ENCODE measurements around the gene PTGDS. TPM values are rescaled to one million over a fixed set of nuclear protein-coding genes. Genes with fewer than 3 reads are reported as not detected.

The PTGDS gene
- total RNA-seq, 2 experiments from 2014 or later, result 22.1 to 24.0 TPM

- no peak for DNase-seq
- Mint-ChIP-seq H3K36me3 (ENCODE audit: low read depth) (no peaks in the 10 kb centered on the region), H3K4me1 (peaks cover 49% of the 10 kb centered on the region), H3K27me3 (peaks cover 3% of the 10 kb centered on the region), H3K9me3 (no peaks in the 10 kb centered on the region), H3K27ac (peak overlapping the region; percentile 31), H3K4me3 (no peak overlapping the region)
- ChIA-PET CTCF (interaction anchor here (1.3 to 1.9 kb wide), 2 partner anchors 66 to 72 kb away, joined by 3 to 4 read pairs; no protein-coding TSS in a partner anchor), POLR2A (no interaction called here)
Observed at GRCh38 chr9:136963341-136963740, 14.0 kb upstream of the PTGDS start.

- Mint-ChIP-seq H3K9me3 (no peaks in the 10 kb centered on the region), H3K27ac (no peak overlapping the region), H3K4me1 (peaks cover 48% of the 10 kb centered on the region), H3K27me3 (peaks cover 3% of the 10 kb centered on the region), H3K4me3 (no peak overlapping the region), H3K36me3 (ENCODE audit: low read depth) (no peaks in the 10 kb centered on the region)
- no peak for DNase-seq
- CTCF ChIA-PET, result interaction anchor here (1.3 to 1.9 kb wide), 2 partner anchors 65 to 72 kb away, joined by 3 to 4 read pairs; no protein-coding TSS in a partner anchor
- POLR2A ChIA-PET, result no interaction called here
Observed at GRCh38 chr9:136963751-136964150, 13.6 kb upstream of the PTGDS start.

GRCh38 chr9:136964171-136964689 lies 13.1 kb upstream of the PTGDS start:
- Mint-ChIP-seq H3K27ac (peak overlapping the region; percentile 78), H3K9me3 (no peaks in the 10 kb centered on the region), H3K4me1 (peaks cover 44% of the 10 kb centered on the region), H3K36me3 (ENCODE audit: low read depth) (no peaks in the 10 kb centered on the region), H3K27me3 (peaks cover 3% of the 10 kb centered on the region), H3K4me3 (no peak overlapping the region)
- POLR2A ChIA-PET, result no interaction called here
- CTCF ChIA-PET, result interaction anchor here (0.6 to 1.9 kb wide), 4 partner anchors 11 to 82 kb away, joined by 3 to 4 read pairs (median 4); no protein-coding TSS in a partner anchor
- DNase-seq, result no peak

- Mint-ChIP-seq H3K27ac (peak overlapping the region; percentile 78), H3K36me3 (ENCODE audit: low read depth) (no peaks in the 10 kb centered on the region), H3K4me1 (peaks cover 43% of the 10 kb centered on the region), H3K4me3 (no peak overlapping the region), H3K9me3 (no peaks in the 10 kb centered on the region), H3K27me3 (peaks cover 3% of the 10 kb centered on the region)
- ChIA-PET CTCF (interaction anchor here (0.9 to 1.9 kb wide), 5 partner anchors 10 to 83 kb away, joined by 3 to 5 read pairs (median 4); no protein-coding TSS in a partner anchor), POLR2A (no interaction called here)
- DNase-seq, result no peak
Observed at GRCh38 chr9:136964833-136965422, 12.4 kb upstream of the PTGDS start.

GRCh38 chr9:136965771-136966484 lies 11.4 kb upstream of the PTGDS start:
- H3K9me3 Mint-ChIP-seq, result no peaks in the 10 kb centered on the region
- DNase-seq, result peak; percentile 42
- peak overlapping the region; percentile 77 for H3K27ac Mint-ChIP-seq

GRCh38 chr9:136968333-136969127 lies 8.8 kb upstream of the PTGDS start:
- Mint-ChIP-seq H3K9me3 (no peaks in the 10 kb centered on the region), H3K4me1 (peaks cover 21% of the 10 kb centered on the region), H3K27ac (no peak overlapping the region), H3K27me3 (peaks cover 3% of the 10 kb centered on the region), H3K36me3 (ENCODE audit: low read depth) (no peaks in the 10 kb centered on the region), H3K4me3 (no peak overlapping the region)
- POLR2A ChIA-PET, result no interaction called here
- no peak for DNase-seq
- CTCF ChIA-PET, result interaction anchor here (1.9 kb wide), 1 partner anchor 10 kb away, joined by 5 read pairs; no protein-coding TSS in a partner anchor

More at GRCh38 chr9:136965771-136966484, 11.4 kb upstream of the PTGDS start:
- no peaks in the 10 kb centered on the region for H3K36me3 Mint-ChIP-seq (ENCODE audit: low read depth)
- peaks cover 3% of the 10 kb centered on the region for H3K27me3 Mint-ChIP-seq
- CTCF ChIA-PET, result interaction anchor here (0.6 to 1.7 kb wide), 6 partner anchors 9 to 217 kb away, joined by 3 to 5 read pairs (median 4); no protein-coding TSS in a partner anchor
- POLR2A ChIA-PET, result no interaction called here
- H3K4me3 Mint-ChIP-seq, result peak overlapping the region; percentile 14
- peaks cover 33% of the 10 kb centered on the region for H3K4me1 Mint-ChIP-seq

GRCh38 chr9:136969150-136969549 lies 8.2 kb upstream of the PTGDS start:
- Mint-ChIP-seq H3K27me3 (peaks cover 3% of the 10 kb centered on the region), H3K4me1 (peaks cover 21% of the 10 kb centered on the region), H3K27ac (no peak overlapping the region), H3K9me3 (no peaks in the 10 kb centered on the region), H3K4me3 (no peak overlapping the region), H3K36me3 (ENCODE audit: low read depth) (no peaks in the 10 kb centered on the region)
- POLR2A ChIA-PET, result no interaction called here
- DNase-seq, result no peak
- CTCF ChIA-PET, result interaction anchor here (1.6 to 1.9 kb wide), 2 partner anchors 9 to 78 kb away, joined by 3 to 5 read pairs; no protein-coding TSS in a partner anchor

GRCh38 chr9:136969774-136970173 lies 7.5 kb upstream of the PTGDS start:
- ChIA-PET POLR2A (no interaction called here), CTCF (interaction anchor here (1.6 kb wide), 1 partner anchor 77 kb away, joined by 3 read pairs; no protein-coding TSS in a partner anchor)
- Mint-ChIP-seq H3K9me3 (no peaks in the 10 kb centered on the region), H3K4me3 (no peak overlapping the region), H3K36me3 (ENCODE audit: low read depth) (no peaks in the 10 kb centered on the region), H3K27me3 (peaks cover 3% of the 10 kb centered on the region), H3K4me1 (peaks cover 18% of the 10 kb centered on the region), H3K27ac (no peak overlapping the region)
- no peak for DNase-seq

GRCh38 chr9:136970361-136970760 lies 6.9 kb upstream of the PTGDS start:
- no peaks in the 10 kb centered on the region for H3K36me3 Mint-ChIP-seq (ENCODE audit: low read depth)
- H3K4me3 Mint-ChIP-seq, result no peak overlapping the region
- no peak for DNase-seq
- POLR2A ChIA-PET, result no interaction called here
- peaks cover 19% of the 10 kb centered on the region for H3K4me1 Mint-ChIP-seq
- H3K27ac Mint-ChIP-seq, result no peak overlapping the region
- CTCF ChIA-PET, result interaction anchor here (1.6 kb wide), 1 partner anchor 76 kb away, joined by 3 read pairs; no protein-coding TSS in a partner anchor
- H3K27me3 Mint-ChIP-seq, result peaks cover 3% of the 10 kb centered on the region
- H3K9me3 Mint-ChIP-seq, result no peaks in the 10 kb centered on the region

- no peaks in the 10 kb centered on the region for H3K9me3 Mint-ChIP-seq
- peaks cover 1% of the 10 kb centered on the region for H3K27me3 Mint-ChIP-seq
- H3K4me1 Mint-ChIP-seq, result peaks cover 12% of the 10 kb centered on the region
- H3K27ac Mint-ChIP-seq, result no peak overlapping the region
- ChIA-PET POLR2A (no interaction called here), CTCF (no interaction called here)
- DNase-seq, result no peak
- no peaks in the 10 kb centered on the region for H3K36me3 Mint-ChIP-seq (ENCODE audit: low read depth)
- no peak overlapping the region for H3K4me3 Mint-ChIP-seq
Observed at GRCh38 chr9:136971746-136972145, 5.6 kb upstream of the PTGDS start.

- Mint-ChIP-seq H3K27me3 (peaks cover 1% of the 10 kb centered on the region), H3K9me3 (no peaks in the 10 kb centered on the region), H3K27ac (no peak overlapping the region), H3K4me3 (no peak overlapping the region), H3K36me3 (ENCODE audit: low read depth) (no peaks in the 10 kb centered on the region), H3K4me1 (peaks cover 13% of the 10 kb centered on the region)
- no peak for DNase-seq
- POLR2A ChIA-PET, result no interaction called here
- CTCF ChIA-PET, result interaction anchor here (3.4 kb wide), 1 partner anchor 27 kb away, joined by 9 read pairs; the partner anchor contains the start of genes C8G and FBXW5
Observed at GRCh38 chr9:136972335-136972734, 5.0 kb upstream of the PTGDS start.

- ChIA-PET POLR2A (no interaction called here), CTCF (interaction anchor here (0.6 to 3.4 kb wide), 3 partner anchors 20 to 57 kb away, joined by 3 to 9 read pairs (median 3); partner anchors contain the start of genes C8G and FBXW5)
- Mint-ChIP-seq H3K36me3 (ENCODE audit: low read depth) (no peaks in the 10 kb centered on the region), H3K9me3 (no peaks in the 10 kb centered on the region), H3K27ac (no peak overlapping the region), H3K4me3 (no peak overlapping the region), H3K27me3 (peaks cover 1% of the 10 kb centered on the region), H3K4me1 (peaks cover 13% of the 10 kb centered on the region)
- DNase-seq, result no peak
Observed at GRCh38 chr9:136972743-136973142, 4.6 kb upstream of the PTGDS start.

All from activated CD4-positive, alpha-beta T cell treated with anti-CD3 and anti-CD28 coated beads, Interleukin-2, amount 10 ng/mL, durations not matched to agents 7 days and 5 days (primary cell).